ENCODE measurements around the gene DRICH1.

GRCh38 chr22:23574371-23574811 lies 57.7 kb downstream of the DRICH1 start:
- TF ChIP-seq PRDM4 (CRISPR knock-in tag; IDR thresholded peaks at IDR 0.05; ENCODE audit: borderline replicate concordance) = no peak
- TF ChIP-seq ZBTB33 (CRISPR knock-in tag; IDR thresholded peaks at IDR 0.05) = no peak
- no peak for TF ChIP-seq RBFOX2 (IDR thresholded peaks at IDR 0.05; ENCODE audit: low read depth, low read length)
- TF ChIP-seq MAF1 (CRISPR knock-in tag; IDR thresholded peaks at IDR 0.05; ENCODE audit: borderline replicate concordance) = no peak
- no peak for TF ChIP-seq ZNF589 (CRISPR knock-in tag; conservative IDR thresholded peaks at IDR 0.05)
- no peak for TF ChIP-seq NFYB (CRISPR knock-in tag; IDR thresholded peaks at IDR 0.05)
- TF ChIP-seq GLI4 (CRISPR knock-in tag; IDR thresholded peaks at IDR 0.05; ENCODE audit: borderline replicate concordance) = no peak
- no peak for TF ChIP-seq STAG1 (CRISPR knock-in tag; IDR thresholded peaks at IDR 0.05)
- no peak for TF ChIP-seq SCMH1 (CRISPR knock-in tag; IDR thresholded peaks at IDR 0.05; ENCODE audit: borderline replicate concordance)
- TF ChIP-seq EP300 (IDR thresholded peaks at IDR 0.05; ENCODE audit: low read depth in 2 of 2, low read length in 2 of 2) = no peak
- TF ChIP-seq EP300 (CRISPR knock-in tag; IDR thresholded peaks at IDR 0.05; ENCODE audit: borderline replicate concordance) = no peak
- no peak for TF ChIP-seq CTCF (CRISPR knock-in tag; IDR thresholded peaks at IDR 0.05)
- TF ChIP-seq POLR2AphosphoS5 (IDR thresholded peaks at IDR 0.05; ENCODE audit: low read depth, low read length) = no peak
- no peak for TF ChIP-seq RORA (CRISPR knock-in tag; IDR thresholded peaks at IDR 0.05)
- TF ChIP-seq ZC3H4 (CRISPR knock-in tag; IDR thresholded peaks at IDR 0.05; ENCODE audit: borderline replicate concordance) = no peak
